GM19025 (cell line): ENCODE data around the gene ZSCAN5C.

Source experiments
- ATAC-seq: cut with Tn5 transposase; IDR thresholded peaks from one replicate; pipeline ENCODE4 v1.9.1; 2021; ENCODE audit warnings: mild to moderate bottlenecking, low read depth, moderate library complexity; ENCODE audit not compliant: unreplicated experiment

Gene ZSCAN5C

DNA sequence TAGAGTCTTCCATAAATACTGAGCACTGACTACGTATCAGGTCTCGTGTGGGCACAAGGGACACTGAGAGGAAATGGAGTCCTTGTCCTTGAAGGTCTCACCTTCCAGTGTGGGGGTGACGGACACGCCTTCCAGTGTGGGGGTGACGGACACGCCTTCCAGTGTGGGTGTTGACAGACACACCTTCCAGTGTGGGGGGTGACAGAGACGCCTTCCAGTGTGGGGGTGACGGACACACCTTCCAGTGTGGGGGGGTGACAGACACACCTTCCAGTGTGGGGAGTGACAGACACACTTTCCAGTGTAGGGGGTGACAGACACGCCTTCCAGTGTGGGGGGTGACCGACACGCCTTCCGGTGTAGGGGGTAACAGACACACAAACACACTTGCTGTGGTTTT lies 56.2 kb downstream of the ZSCAN5C start:
- no peak for ATAC-seq
